Erythroblast (primary cell): ENCODE data around the gene COBL.

ENCODE experiments used
- GATA1 ChIP-seq: IDR thresholded peaks from 2 replicates; pipeline ENCODE4 v1.6.1; 2011; ENCODE audit warnings: low read depth, mild to moderate bottlenecking, control low read depth, low read length, moderate library complexity
- POLR2A ChIP-seq: IDR thresholded peaks from 2 replicates; pipeline ENCODE4 v1.6.1; 2011; ENCODE audit warnings: mild to moderate bottlenecking, low read length

- TF ChIP-seq POLR2A (no peak), GATA1 (no peak)
Observed at GRCh38 chr7:51071427-51071826, 245.2 kb downstream of the COBL start.
